Measurements from ENCODE around the gene FAR1.
A peak's percentile ranks its signal among the peaks of the same experiment; 100 is the strongest.
"Not testable (repeated sequence)": the region's sequence is repeated elsewhere in the genome, so short reads cannot be mapped to it uniquely, and the experiment has no call there.

Gene FAR1
- 53.9 to 82.4 (median 69.6) reads per million in 4 experiments for total RNA-seq

- DNase-seq = peak; percentile 94
Measured at GRCh38 chr11:13668102-13668956, at the start of gene FAR1. FAR1 (plus strand) TSS chr11:13668668; CDS start chr11:13694766, 26,098 bp downstream.

- DNase-seq = no peak
Measured at GRCh38 chr11:13620063-13620462, 48.4 kb upstream of the FAR1 start.

- not testable (repeated sequence) for DNase-seq
Measured at GRCh38 chr11:13626818-13627217, 41.6 kb upstream of the FAR1 start.

GRCh38 chr11:13628634-13629033 lies 39.8 kb upstream of the FAR1 start:
- DNase-seq = not testable (repeated sequence)

GRCh38 chr11:13629779-13630178 lies 38.7 kb upstream of the FAR1 start:
- DNase-seq = no peak

- no peak for DNase-seq
Measured at GRCh38 chr11:13635290-13635689, 33.2 kb upstream of the FAR1 start.

- no peak for DNase-seq
Measured at GRCh38 chr11:13635804-13636203, 32.7 kb upstream of the FAR1 start.

GRCh38 chr11:13637125-13638069 lies 31.1 kb upstream of the FAR1 start:
- no peak for DNase-seq

GRCh38 chr11:13638422-13638821 lies 30.0 kb upstream of the FAR1 start:
- DNase-seq = no peak

GRCh38 chr11:13644997-13645687 lies 23.3 kb upstream of the FAR1 start:
- DNase-seq = no peak

- no peak for DNase-seq
Measured at GRCh38 chr11:13647391-13647790, 21.1 kb upstream of the FAR1 start.

GRCh38 chr11:13649619-13650018 lies 18.8 kb upstream of the FAR1 start:
- no peak for DNase-seq

GRCh38 chr11:13651515-13651914 lies 17.0 kb upstream of the FAR1 start:
- DNase-seq = not testable (repeated sequence)

GRCh38 chr11:13661074-13661623 lies 7.3 kb upstream of the FAR1 start:
- DNase-seq = no peak

- no peak for DNase-seq
Measured at GRCh38 chr11:13663631-13664071, 4.8 kb upstream of the FAR1 start.

- no peak for DNase-seq
Measured at GRCh38 chr11:13664351-13664750, 4.1 kb upstream of the FAR1 start.

GRCh38 chr11:13666708-13667107 lies 1.8 kb upstream of the FAR1 start:
- no peak for DNase-seq

- no peak for DNase-seq
Measured at GRCh38 chr11:13667245-13667644, 1.2 kb upstream of the FAR1 start.

GRCh38 chr11:13667795-13668101 lies 720 bp upstream of the FAR1 start:
- DNase-seq = no peak

- DNase-seq = peak; percentile 27
Measured at GRCh38 chr11:13668957-13669521, 571 bp downstream of the FAR1 start.

GRCh38 chr11:13669544-13670488 lies 1.3 kb downstream of the FAR1 start:
- DNase-seq = no peak

Data from effector CD8-positive, alpha-beta T cell (primary cell).